HL-60 (cell line): Measurements from ENCODE around the gene KMT5B.

Source experiments
- DNase-seq, 2 experiments: peaks; one replicate each; pipeline ENCODE4 v3.0.0-alpha.2; 2010 to 2020; ENCODE audit warnings: low read depth in 1 of 2, low spot score in 1 of 2
- H3K27ac ChIP-seq: fragments of 250-450 bp; sonication (Bioruptor Pico); replicated peaks from 2 replicates; pipeline ENCODE4 v1.5.1; 2020; ENCODE audit warnings: mild to moderate bottlenecking, moderate library complexity
- H3K27me3 ChIP-seq: fragments of 250-450 bp; sonication (Bioruptor Pico); 2 replicates; pipeline ENCODE4 v1.5.1; 2021; ENCODE audit warnings: mild to moderate bottlenecking, moderate library complexity; ENCODE audit not compliant: insufficient read depth, poor library complexity, severe bottlenecking
- H3K4me3 ChIP-seq: replicated peaks from 2 replicates; pipeline ENCODE4 v1.5.1; 2011; ENCODE audit warnings: mild to moderate bottlenecking, control low read depth, low read length; ENCODE audit not compliant: insufficient read depth
- GABPA ChIP-seq: IDR thresholded peaks from 2 replicates; pipeline ENCODE4 v1.6.1; 2012; ENCODE audit warnings: low read depth
- POLR2AphosphoS5 ChIP-seq: IDR thresholded peaks from 2 replicates; pipeline ENCODE4 v1.6.1; 2012; ENCODE audit warnings: low read depth
- SPI1 ChIP-seq: IDR thresholded peaks from 2 replicates; pipeline ENCODE4 v1.6.1; 2012; ENCODE audit warnings: low read depth, mild to moderate bottlenecking, borderline replicate concordance
- TF ChIP-seq, protein P1 (sequence below): IDR thresholded peaks from one replicate; pipeline ENCODE4 v1.5.1; 2011; ENCODE audit warnings: low read length, control low read depth, inconsistent platforms; ENCODE audit not compliant: insufficient read depth
- TF ChIP-seq, protein P2 (sequence below): IDR thresholded peaks from 2 replicates; pipeline ENCODE4 v1.6.1; 2012; ENCODE audit warnings: low read depth; ENCODE audit not compliant: insufficient replicate concordance

Gene KMT5B

DNA sequence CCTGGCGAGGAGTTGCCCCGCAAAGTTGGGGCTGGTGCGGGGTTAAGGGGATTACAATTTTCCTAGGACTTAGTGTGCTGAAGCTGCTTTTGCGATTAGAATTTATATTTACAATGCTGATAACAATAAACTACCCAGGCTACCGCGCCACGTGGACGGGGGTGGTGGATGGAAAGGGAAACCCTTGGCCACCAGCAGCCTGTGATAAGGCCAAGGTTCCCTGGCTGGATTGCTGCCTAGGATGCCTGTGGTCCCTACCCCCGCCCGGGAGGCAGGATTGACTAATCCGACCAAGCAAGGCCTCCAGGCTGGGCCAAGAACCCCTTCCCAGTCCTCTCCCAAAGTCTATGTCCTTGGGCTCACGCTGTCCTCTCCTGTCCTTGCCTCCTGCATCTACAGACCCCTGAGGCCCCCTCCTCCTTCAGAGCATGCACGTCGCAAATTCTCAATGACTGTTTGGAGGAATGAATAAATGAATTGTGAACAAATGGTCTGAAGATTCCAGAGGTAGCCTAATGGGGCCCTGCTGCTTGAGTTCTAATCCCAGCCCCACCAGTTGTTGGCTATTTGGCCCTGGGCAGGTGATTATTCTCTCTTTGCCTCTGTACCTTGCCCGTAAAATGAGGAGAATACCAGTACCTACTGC is 84.3 kb downstream of the KMT5B start:
- Histone ChIP-seq H3K27me3 (no peaks in the 10 kb centered on the region), H3K27ac (no peak overlapping the region), H3K4me3 (no peak overlapping the region)
- no peak for DNase-seq
- TF ChIP-seq POLR2AphosphoS5: no peak
- TF ChIP-seq, protein P1, sequence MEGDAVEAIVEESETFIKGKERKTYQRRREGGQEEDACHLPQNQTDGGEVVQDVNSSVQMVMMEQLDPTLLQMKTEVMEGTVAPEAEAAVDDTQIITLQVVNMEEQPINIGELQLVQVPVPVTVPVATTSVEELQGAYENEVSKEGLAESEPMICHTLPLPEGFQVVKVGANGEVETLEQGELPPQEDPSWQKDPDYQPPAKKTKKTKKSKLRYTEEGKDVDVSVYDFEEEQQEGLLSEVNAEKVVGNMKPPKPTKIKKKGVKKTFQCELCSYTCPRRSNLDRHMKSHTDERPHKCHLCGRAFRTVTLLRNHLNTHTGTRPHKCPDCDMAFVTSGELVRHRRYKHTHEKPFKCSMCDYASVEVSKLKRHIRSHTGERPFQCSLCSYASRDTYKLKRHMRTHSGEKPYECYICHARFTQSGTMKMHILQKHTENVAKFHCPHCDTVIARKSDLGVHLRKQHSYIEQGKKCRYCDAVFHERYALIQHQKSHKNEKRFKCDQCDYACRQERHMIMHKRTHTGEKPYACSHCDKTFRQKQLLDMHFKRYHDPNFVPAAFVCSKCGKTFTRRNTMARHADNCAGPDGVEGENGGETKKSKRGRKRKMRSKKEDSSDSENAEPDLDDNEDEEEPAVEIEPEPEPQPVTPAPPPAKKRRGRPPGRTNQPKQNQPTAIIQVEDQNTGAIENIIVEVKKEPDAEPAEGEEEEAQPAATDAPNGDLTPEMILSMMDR: no peak
- TF ChIP-seq GABPA: no peak
- TF ChIP-seq, protein P2, sequence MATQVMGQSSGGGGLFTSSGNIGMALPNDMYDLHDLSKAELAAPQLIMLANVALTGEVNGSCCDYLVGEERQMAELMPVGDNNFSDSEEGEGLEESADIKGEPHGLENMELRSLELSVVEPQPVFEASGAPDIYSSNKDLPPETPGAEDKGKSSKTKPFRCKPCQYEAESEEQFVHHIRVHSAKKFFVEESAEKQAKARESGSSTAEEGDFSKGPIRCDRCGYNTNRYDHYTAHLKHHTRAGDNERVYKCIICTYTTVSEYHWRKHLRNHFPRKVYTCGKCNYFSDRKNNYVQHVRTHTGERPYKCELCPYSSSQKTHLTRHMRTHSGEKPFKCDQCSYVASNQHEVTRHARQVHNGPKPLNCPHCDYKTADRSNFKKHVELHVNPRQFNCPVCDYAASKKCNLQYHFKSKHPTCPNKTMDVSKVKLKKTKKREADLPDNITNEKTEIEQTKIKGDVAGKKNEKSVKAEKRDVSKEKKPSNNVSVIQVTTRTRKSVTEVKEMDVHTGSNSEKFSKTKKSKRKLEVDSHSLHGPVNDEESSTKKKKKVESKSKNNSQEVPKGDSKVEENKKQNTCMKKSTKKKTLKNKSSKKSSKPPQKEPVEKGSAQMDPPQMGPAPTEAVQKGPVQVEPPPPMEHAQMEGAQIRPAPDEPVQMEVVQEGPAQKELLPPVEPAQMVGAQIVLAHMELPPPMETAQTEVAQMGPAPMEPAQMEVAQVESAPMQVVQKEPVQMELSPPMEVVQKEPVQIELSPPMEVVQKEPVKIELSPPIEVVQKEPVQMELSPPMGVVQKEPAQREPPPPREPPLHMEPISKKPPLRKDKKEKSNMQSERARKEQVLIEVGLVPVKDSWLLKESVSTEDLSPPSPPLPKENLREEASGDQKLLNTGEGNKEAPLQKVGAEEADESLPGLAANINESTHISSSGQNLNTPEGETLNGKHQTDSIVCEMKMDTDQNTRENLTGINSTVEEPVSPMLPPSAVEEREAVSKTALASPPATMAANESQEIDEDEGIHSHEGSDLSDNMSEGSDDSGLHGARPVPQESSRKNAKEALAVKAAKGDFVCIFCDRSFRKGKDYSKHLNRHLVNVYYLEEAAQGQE: no peak
- no peak for TF ChIP-seq SPI1

DNA sequence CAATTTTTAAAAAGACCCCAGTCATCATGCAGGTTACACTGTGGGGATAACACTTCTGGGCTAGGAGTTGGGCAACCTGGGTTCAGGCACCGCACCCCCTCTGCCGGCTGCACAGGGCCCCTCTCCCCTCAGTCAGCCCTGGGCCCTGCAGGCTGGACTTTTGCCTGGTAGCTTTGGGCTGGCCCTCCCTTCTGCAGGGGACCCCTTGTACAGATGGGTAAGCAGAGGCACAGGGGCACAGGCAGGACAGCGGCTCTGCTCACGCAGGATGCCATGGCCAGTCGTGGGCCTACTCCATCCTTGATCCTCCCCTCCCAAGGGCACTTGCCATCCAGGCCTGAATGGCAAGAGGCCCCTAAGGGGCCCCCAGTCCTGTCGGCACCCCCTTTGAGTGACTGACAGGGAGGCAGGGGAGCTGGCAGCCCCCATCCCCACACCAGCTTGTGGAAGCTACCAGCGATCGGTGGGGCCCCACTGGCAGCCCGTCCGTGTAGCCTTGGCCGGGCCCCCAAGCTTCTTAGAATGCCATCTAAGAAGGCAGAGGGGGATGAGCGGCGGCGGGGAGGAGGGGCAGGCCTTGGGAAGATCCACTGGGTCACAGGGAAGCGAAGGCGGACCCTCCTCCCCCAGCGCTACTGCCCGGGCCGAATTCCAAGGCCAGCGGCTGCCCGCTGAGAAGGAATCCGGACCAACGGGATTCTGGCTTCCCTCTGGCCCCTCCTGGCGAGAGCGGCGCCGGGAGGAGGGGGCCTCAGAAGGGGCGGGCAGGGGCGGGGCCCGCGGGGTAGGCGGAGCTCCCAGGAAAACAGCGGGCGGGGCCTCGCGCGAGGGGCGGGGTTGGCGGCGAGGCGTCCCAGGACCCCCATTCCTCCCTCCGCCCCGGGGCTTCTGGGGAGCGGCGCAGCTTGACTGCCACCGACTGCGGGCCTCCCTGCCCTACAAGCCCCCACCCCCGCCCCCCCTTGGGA is 85.1 kb downstream of the KMT5B start:
- TF ChIP-seq, protein P2: no peak
- TF ChIP-seq, protein P1: no peak
- TF ChIP-seq POLR2AphosphoS5 (no peak), GABPA (no peak), SPI1 (no peak)
- H3K27me3 ChIP-seq: no peaks in the 10 kb centered on the region
- no peak overlapping the region for H3K4me3 ChIP-seq
- DNase-seq: no peak
- H3K27ac ChIP-seq: no peak overlapping the region

DNA sequence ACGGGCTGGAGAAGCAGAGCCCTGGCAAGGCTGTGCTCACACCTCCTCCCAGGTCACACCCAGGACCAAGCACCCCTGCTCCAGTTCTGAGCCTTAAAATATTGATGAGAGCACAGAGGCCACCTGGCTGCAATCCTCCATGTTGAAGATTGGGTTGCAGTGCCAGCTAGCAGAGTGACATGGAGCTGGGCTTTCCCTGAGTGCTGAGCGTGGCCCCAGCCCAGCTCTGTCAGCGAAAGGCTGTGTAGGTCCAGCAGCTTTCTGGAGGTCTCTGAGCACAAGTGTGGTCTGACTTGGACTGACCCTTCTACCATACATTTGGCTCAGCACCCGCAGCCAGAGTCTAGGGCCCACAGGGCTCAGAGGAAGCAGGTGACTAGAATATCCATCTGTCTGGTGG is 87.9 kb downstream of the KMT5B start:
- no peak for TF ChIP-seq POLR2AphosphoS5
- no peak for TF ChIP-seq SPI1
- no peak for TF ChIP-seq GABPA
- TF ChIP-seq, protein P2: no peak
- TF ChIP-seq, protein P1: no peak
- Histone ChIP-seq H3K27ac (no peak overlapping the region), H3K27me3 (no peaks in the 10 kb centered on the region), H3K4me3 (no peak overlapping the region)
- DNase-seq: no peak
